Neural progenitor cell (in vitro differentiated cells): ENCODE measurements around the gene BICDL2. TPM values are rescaled to one million over a fixed set of nuclear protein-coding genes. Genes with fewer than 3 reads are reported as not detected.
A peak's percentile ranks its signal among the peaks of the same experiment; 100 is the strongest.

Source experiments
- DNase-seq: peaks from one replicate; pipeline ENCODE4 v3.0.0-alpha.2; 2016; ENCODE audit warnings: low spot score
- H2AFZ ChIP-seq: fragments of 200-600 bp; sonication (generic); replicated peaks from 2 replicates; pipeline ENCODE4 v1.6.1; 2016; ENCODE audit warnings: antibody characterized with exemption
- H3F3A ChIP-seq: fragments of 200-600 bp; sonication (generic); 2 replicates; pipeline ENCODE4 v1.6.1; 2016; ENCODE audit warnings: antibody characterized with exemption, low read depth
- H3K27ac ChIP-seq: fragments of 200-600 bp; sonication (generic); 2 replicates; pipeline ENCODE4 v1.5.1; 2016; ENCODE audit warnings: mild to moderate bottlenecking
- H3K27me3 ChIP-seq: fragments of 200-600 bp; sonication (generic); 2 replicates; pipeline ENCODE4 v1.6.1; 2016; ENCODE audit warnings: mild to moderate bottlenecking, moderate library complexity
- H3K36me3 ChIP-seq: fragments of 200-600 bp; sonication (generic); 2 replicates; pipeline ENCODE4 v1.5.1; 2016
- H3K4me1 ChIP-seq: fragments of 200-600 bp; sonication (generic); 2 replicates; pipeline ENCODE4 v1.6.1; 2016; ENCODE audit warnings: mixed run types
- H3K4me2 ChIP-seq: fragments of 200-600 bp; sonication (generic); 2 replicates; pipeline ENCODE4 v1.6.1; 2016
- H3K4me3 ChIP-seq: fragments of 200-600 bp; sonication (generic); 2 replicates; pipeline ENCODE4 v1.5.1; 2016
- H3K79me2 ChIP-seq: fragments of 200-600 bp; sonication (generic); 2 replicates; pipeline ENCODE4 v1.6.1; 2016; ENCODE audit warnings: low read depth
- H3K9ac ChIP-seq: fragments of 200-600 bp; sonication (generic); 2 replicates; pipeline ENCODE4 v1.6.1; 2016
- H3K9me3 ChIP-seq: fragments of 200-600 bp; sonication (generic); 2 replicates; pipeline ENCODE4 v1.5.1; 2016; ENCODE audit warnings: low read depth
- H4K20me1 ChIP-seq: fragments of 200-600 bp; sonication (generic); 2 replicates; pipeline ENCODE4 v1.6.1; 2016; ENCODE audit warnings: low read depth
- H3K27ac Mint-ChIP-seq: 3 replicates; pipeline ENCODE4 v1.8.0; 2021; ENCODE audit warnings: mixed read lengths
- H3K27me3 Mint-ChIP-seq: 2 replicates; pipeline ENCODE4 v1.8.0; 2022; ENCODE audit warnings: low read depth, mild to moderate bottlenecking, inconsistent platforms, moderate library complexity, mixed read lengths; ENCODE audit not compliant: insufficient read depth
- H3K36me3 Mint-ChIP-seq: 3 replicates; pipeline ENCODE4 v1.8.0; 2021; ENCODE audit warnings: mixed read lengths
- H3K4me1 Mint-ChIP-seq: 3 replicates; pipeline ENCODE4 v1.8.0; 2021; ENCODE audit warnings: mixed read lengths
- H3K4me3 Mint-ChIP-seq: 3 replicates; pipeline ENCODE4 v1.8.0; 2021; ENCODE audit warnings: mild to moderate bottlenecking, moderate library complexity, mixed read lengths
- H3K9me3 Mint-ChIP-seq: 3 replicates; pipeline ENCODE4 v1.8.0; 2020; ENCODE audit warnings: mixed read lengths
- CTCF ChIP-seq: fragments of 200-600 bp; sonication (generic); IDR thresholded peaks from 2 replicates; pipeline ENCODE4 v1.5.1; 2017; ENCODE audit warnings: antibody characterized with exemption, mild to moderate bottlenecking
- EZH2 ChIP-seq: fragments of 200-600 bp; sonication (generic); IDR thresholded peaks from 2 replicates; pipeline ENCODE4 v1.6.1; 2017; ENCODE audit warnings: antibody characterized with exemption, mild to moderate bottlenecking, moderate library complexity
- EZH2phosphoT487 ChIP-seq: fragments of 200-600 bp; sonication (generic); IDR thresholded peaks from 2 replicates; pipeline ENCODE4 v1.6.1; 2017; ENCODE audit warnings: antibody characterized with exemption
- total RNA-seq: library from RNA; depleted of rRNA; stranded (reverse); fragments of >200 nt; gene quantifications from 2 replicates; pipeline ENCODE4 v1.2.3, GENCODE V29; 2015; ENCODE audit warnings: low replicate concordance

The BICDL2 gene
- total RNA-seq, 1 donor from 2014 or later: not detected

- H4K20me1 ChIP-seq: peaks cover 46% of the 10 kb centered on the region
- no peak for DNase-seq
- H3K36me3 ChIP-seq: no peaks in the 10 kb centered on the region
- H3K79me2 ChIP-seq: peaks cover 10% of the 10 kb centered on the region
- peaks cover 9% of the 10 kb centered on the region for H3K36me3 Mint-ChIP-seq
- H3K9me3 Mint-ChIP-seq: no peaks in the 10 kb centered on the region
- H3K4me2 ChIP-seq: no peak overlapping the region
- peaks cover 24% of the 10 kb centered on the region for H3F3A ChIP-seq
- H3K27me3 ChIP-seq: peaks cover 15% of the 10 kb centered on the region
- H2AFZ ChIP-seq: no peak overlapping the region
- H3K4me1 ChIP-seq: peaks cover 18% of the 10 kb centered on the region
- H3K4me3 Mint-ChIP-seq: no peak overlapping the region
- H3K9me3 ChIP-seq: no peaks in the 10 kb centered on the region
- TF ChIP-seq CTCF: no peak
- TF ChIP-seq EZH2phosphoT487: no peak
- no peak for TF ChIP-seq EZH2
- no peak overlapping the region for H3K4me3 ChIP-seq
- peaks cover 22% of the 10 kb centered on the region for H3K27me3 Mint-ChIP-seq
- no peak overlapping the region for H3K27ac Mint-ChIP-seq
- no peak overlapping the region for H3K27ac ChIP-seq
- H3K9ac ChIP-seq: no peak overlapping the region
- H3K4me1 Mint-ChIP-seq: peaks cover 28% of the 10 kb centered on the region
Measured at GRCh38 chr16:3027489-3027795, 9.3 kb downstream of the BICDL2 start.

- no peak overlapping the region for H3K9ac ChIP-seq
- H3F3A ChIP-seq: peaks cover 30% of the 10 kb centered on the region
- no peaks in the 10 kb centered on the region for H3K9me3 Mint-ChIP-seq
- no peak for TF ChIP-seq EZH2
- no peak for TF ChIP-seq EZH2phosphoT487
- no peak for TF ChIP-seq CTCF
- peaks cover 23% of the 10 kb centered on the region for H3K4me1 ChIP-seq
- H3K79me2 ChIP-seq: peaks cover 10% of the 10 kb centered on the region
- H2AFZ ChIP-seq: no peak overlapping the region
- peaks cover 9% of the 10 kb centered on the region for H3K36me3 Mint-ChIP-seq
- H3K36me3 ChIP-seq: no peaks in the 10 kb centered on the region
- no peak for DNase-seq
- H3K27ac Mint-ChIP-seq: no peak overlapping the region
- H4K20me1 ChIP-seq: peaks cover 51% of the 10 kb centered on the region
- H3K27ac ChIP-seq: no peak overlapping the region
- H3K27me3 Mint-ChIP-seq: peaks cover 20% of the 10 kb centered on the region
- no peak overlapping the region for H3K4me3 ChIP-seq
- H3K4me3 Mint-ChIP-seq: peak overlapping the region; percentile 8
- H3K4me2 ChIP-seq: no peak overlapping the region
- peaks cover 34% of the 10 kb centered on the region for H3K4me1 Mint-ChIP-seq
- no peaks in the 10 kb centered on the region for H3K9me3 ChIP-seq
- H3K27me3 ChIP-seq: peaks cover 11% of the 10 kb centered on the region
Measured at GRCh38 chr16:3026609-3027488, 9.9 kb downstream of the BICDL2 start.

GRCh38 chr16:3026003-3026378 lies 10.8 kb downstream of the BICDL2 start:
- DNase-seq: no peak
- TF ChIP-seq EZH2 (no peak), CTCF (no peak), EZH2phosphoT487 (no peak)
- no peaks in the 10 kb centered on the region for H3K9me3 ChIP-seq

More at GRCh38 chr16:3026003-3026378, 10.8 kb downstream of the BICDL2 start:
- Mint-ChIP-seq H3K9me3 (no peaks in the 10 kb centered on the region), H3K27me3 (peaks cover 22% of the 10 kb centered on the region), H3K4me1 (peaks cover 39% of the 10 kb centered on the region), H3K4me3 (peak overlapping the region; percentile 38), H3K36me3 (peaks cover 9% of the 10 kb centered on the region), H3K27ac (no peak overlapping the region)
- Histone ChIP-seq H3K4me3 (no peak overlapping the region), H3K27ac (no peak overlapping the region), H3F3A (peaks cover 34% of the 10 kb centered on the region), H3K36me3 (no peaks in the 10 kb centered on the region), H3K79me2 (peaks cover 10% of the 10 kb centered on the region), H3K9ac (no peak overlapping the region), H2AFZ (no peak overlapping the region), H3K27me3 (peaks cover 12% of the 10 kb centered on the region), H3K4me2 (no peak overlapping the region), H4K20me1 (peaks cover 53% of the 10 kb centered on the region), H3K4me1 (peaks cover 19% of the 10 kb centered on the region)
